GM12873 (cell line): ENCODE measurements around the gene C11orf68.

ENCODE experiments used
- CTCF ChIP-seq: IDR thresholded peaks from 2 replicates; pipeline ENCODE4 v1.5.1; 2012; ENCODE audit warnings: low read depth, mild to moderate bottlenecking, moderate library complexity, low read length, control low read depth; ENCODE audit not compliant: insufficient read depth; ENCODE audit errors: missing control alignments

The C11orf68 gene

GRCh38 chr11:65918211-65919140 lies at the start of gene C11orf68:
Gene C11orf68, minus strand, starts transcription at chr11:65919062. Its CDS starts 31 bp downstream, at chr11:65919031.
- no peak for TF ChIP-seq CTCF

GRCh38 chr11:65967329-65967934 lies 48.6 kb upstream of the C11orf68 start:
- TF ChIP-seq CTCF = no peak

GRCh38 chr11:65965986-65966762 lies 47.3 kb upstream of the C11orf68 start:
- TF ChIP-seq CTCF = no peak

GRCh38 chr11:65964906-65965305 lies 46.0 kb upstream of the C11orf68 start:
- TF ChIP-seq CTCF = no peak

GRCh38 chr11:65962141-65962564 lies 43.3 kb upstream of the C11orf68 start:
- TF ChIP-seq CTCF = no peak

- TF ChIP-seq CTCF = no peak
Measured at GRCh38 chr11:65961267-65962140, 42.6 kb upstream of the C11orf68 start, which contains the start of gene SART1. Gene SART1, plus strand, starts transcription at chr11:65961734. Its CDS starts 47 bp downstream, at chr11:65961781.
